NCI-H187 treated with DMSO at 0.1 percent for 48 hours (cell line): ENCODE measurements around the gene TEX9.
"Not testable (repeated sequence)": the region's sequence is repeated elsewhere in the genome, so short reads cannot be mapped to it uniquely, and the experiment has no call there.

Experiments
- DNase-seq: peaks from one replicate; lab custom pipeline; 2025; lab: John Stamatoyannopoulos, UW

The TEX9 gene

GRCh38 chr15:56365075-56365711 lies at the start of gene TEX9:
Gene TEX9 (plus strand): TSS chr15:56365426. CDS start chr15:56365451, 25 bp downstream.
- DNase-seq = no peak

DNA sequence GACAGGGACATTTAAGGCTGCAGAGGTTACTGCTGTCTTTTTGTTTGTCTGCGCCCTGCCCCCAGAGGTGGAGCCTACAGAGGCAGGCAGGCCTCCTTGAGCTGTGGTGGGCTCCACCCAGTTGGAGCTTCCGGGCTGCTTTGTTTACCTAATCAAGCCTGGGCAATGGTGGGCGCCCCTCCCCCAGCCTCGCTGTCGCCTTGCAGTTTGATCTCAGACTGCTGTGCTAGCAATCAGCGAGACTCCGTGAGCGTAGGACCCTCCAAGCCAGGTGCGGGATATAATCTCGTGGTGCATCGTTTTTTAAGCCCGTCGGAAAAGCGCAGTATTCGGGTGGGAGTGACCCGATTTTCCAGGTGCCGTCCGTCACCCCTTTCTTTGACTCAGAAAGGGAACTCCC lies 48.7 kb upstream of the TEX9 start:
- not testable (repeated sequence) for DNase-seq

DNA sequence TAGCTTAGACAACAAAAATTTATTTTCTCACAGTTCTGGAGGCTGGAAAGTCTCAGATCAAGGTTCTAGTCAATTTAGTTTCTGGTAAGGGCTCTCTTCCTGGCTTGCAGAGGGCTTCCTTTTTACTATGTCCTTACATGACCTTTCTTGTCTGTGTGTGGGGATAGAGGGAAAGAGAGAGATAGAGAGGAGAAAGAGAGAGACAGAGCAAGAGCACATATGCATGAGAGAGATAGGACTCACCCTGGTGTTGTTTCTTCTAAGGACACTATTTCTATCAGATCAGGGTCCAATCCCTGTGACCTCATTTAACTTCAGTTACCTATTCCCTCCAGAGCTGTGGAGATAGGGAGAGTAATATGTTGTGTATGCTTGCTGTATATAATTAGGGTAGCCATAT lies 44.9 kb upstream of the TEX9 start:
- DNase-seq = no peak

- DNase-seq = no peak
Observed at GRCh38 chr15:56320861-56321260, 44.4 kb upstream of the TEX9 start.

DNA sequence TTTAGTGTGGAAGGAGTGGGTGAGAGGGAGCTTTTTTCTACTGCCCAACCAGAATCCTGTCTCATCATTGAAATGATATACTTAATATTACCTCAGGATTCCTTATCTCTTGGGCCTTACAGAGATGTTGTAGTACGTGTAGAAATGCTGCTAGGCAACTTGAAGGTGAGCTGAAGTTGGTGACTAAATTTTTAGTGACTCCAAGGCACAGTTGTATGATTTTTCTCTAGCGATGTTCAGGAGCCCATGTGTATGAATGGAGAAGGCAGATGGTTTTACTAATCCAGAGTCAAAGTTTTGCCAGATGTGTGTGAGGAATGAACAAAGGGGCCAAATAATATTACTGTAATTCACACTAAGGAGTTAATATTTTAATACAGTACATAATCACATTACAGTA lies 42.8 kb upstream of the TEX9 start:
- no peak for DNase-seq

DNA sequence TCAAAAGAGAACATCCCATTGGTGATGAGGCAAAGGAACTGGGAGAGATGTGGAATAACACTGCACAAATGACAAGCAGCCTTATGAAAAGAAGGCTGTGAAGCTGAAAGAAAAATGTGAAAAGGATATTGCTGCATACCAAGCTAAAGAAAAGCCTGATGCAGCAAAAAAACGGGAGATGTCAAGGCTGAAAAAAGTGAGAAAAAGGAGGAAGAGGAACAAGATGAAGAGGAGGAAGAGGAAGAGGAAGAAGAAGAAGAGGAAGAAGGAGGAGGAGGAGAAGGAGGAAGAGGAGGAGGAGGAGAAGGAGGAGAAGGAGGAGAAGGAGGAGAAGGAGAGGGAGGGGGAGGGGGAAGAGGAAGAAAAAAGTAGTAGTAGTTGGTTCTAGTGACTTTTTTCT lies 41.8 kb upstream of the TEX9 start:
- no peak for DNase-seq

GRCh38 chr15:56325186-56325585 lies 40.0 kb upstream of the TEX9 start:
- no peak for DNase-seq

- DNase-seq = no peak
Observed at GRCh38 chr15:56327721-56328502, 37.3 kb upstream of the TEX9 start.

GRCh38 chr15:56337084-56337725 lies 28.0 kb upstream of the TEX9 start:
- DNase-seq = no peak

DNA sequence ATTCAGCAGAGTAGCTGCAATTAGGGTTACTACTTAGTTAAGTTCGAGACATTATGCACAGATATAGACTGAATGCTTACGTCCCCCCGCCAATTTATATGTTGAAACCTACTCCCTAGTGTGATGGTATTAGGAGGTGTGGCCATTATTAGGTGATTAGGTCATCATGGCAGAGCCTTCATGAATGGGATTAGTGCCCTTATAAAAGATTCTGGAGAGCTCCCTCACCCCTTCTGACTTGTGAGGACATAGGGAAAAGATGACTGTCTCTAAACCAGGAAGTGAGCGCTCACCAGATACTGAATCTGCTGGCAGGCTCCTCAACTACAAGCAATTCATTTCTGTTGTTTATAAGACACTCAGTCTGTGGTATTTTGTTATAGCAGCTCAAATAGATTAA lies 25.6 kb upstream of the TEX9 start:
- no peak for DNase-seq

DNA sequence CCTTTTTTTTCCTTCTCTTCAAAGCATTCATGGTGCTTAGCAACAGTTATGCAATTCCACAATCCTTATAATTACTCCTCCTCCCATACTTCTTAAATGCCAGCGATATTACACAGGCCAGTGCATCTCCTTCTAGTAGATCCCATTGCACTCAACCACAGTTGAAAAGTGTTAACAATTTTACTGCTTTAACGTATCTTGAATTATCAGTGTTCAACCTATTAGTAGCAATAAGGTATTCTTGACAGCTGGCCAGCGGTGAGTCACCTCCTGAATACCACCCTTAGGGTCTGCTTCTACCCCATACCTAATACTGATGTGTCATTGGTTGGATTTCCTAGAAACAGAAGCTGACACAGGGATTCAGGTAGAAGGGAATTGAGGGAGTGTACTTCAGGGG lies 24.0 kb upstream of the TEX9 start:
- no peak for DNase-seq

- no peak for DNase-seq
Observed at GRCh38 chr15:56342653-56343052, 22.6 kb upstream of the TEX9 start.

- DNase-seq = no peak
Observed at GRCh38 chr15:56343879-56344278, 21.3 kb upstream of the TEX9 start.

- DNase-seq = no peak
Observed at GRCh38 chr15:56344336-56344735, 20.9 kb upstream of the TEX9 start.

GRCh38 chr15:56346414-56346813 lies 18.8 kb upstream of the TEX9 start:
- no peak for DNase-seq

DNA sequence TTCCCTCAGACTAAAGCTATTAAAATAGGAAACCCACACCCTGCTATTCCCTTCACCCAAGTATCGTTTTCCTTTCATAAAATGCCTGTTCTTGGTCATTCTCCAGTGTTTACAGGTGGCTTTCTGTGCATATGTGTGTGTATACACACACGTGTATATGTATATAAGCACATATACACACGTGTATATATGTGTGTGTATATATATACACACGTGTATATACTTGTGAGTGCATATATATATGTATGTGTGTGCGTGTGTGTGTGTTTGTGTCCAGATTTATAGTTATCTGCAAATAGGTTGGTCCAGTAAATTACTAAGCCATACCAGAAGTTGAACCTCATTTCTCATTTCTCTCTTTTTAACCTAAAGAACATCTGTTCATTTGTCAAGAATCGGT lies 15.7 kb upstream of the TEX9 start:
- DNase-seq = no peak

- DNase-seq = no peak
Observed at GRCh38 chr15:56351353-56351752, 13.9 kb upstream of the TEX9 start.

- DNase-seq = no peak
Observed at GRCh38 chr15:56351957-56352506, 13.2 kb upstream of the TEX9 start.

DNA sequence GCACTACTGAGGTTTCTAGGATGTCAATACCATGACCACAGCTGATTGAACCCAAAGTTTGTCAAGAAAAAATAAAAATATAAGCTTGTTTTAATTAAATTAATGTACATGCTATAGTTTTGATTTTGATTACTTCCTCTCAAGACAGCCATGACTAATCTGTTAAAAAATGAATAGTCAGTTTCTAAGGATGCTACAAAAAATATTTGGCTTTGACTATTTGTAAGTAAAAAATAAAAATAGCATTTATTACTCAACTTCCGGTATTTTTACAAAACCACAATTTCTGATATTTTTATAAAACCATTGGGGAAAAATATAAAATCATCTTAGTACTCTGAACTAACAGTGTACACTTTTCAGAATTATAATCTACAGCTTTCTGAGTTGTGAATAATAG lies 12.1 kb upstream of the TEX9 start:
- no peak for DNase-seq

DNA sequence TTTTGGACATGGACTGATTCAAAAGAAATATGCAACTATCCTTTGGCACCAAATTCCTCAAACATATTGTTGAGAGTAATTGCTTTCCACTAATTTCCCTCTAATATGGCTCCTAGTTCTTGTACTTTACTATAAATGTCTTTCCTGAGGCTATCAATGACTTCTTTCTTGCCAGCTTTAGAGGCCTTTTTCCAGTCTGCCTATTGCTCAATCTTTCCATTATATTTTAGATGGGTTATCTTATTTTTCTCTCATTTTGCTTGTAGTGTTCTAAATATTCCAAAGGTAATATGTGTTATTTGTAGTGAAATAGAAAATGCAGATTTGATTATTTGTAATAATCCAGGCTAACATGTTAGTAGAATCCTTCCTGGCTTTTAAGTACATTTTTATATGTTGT lies 11.5 kb upstream of the TEX9 start:
- no peak for DNase-seq

DNA sequence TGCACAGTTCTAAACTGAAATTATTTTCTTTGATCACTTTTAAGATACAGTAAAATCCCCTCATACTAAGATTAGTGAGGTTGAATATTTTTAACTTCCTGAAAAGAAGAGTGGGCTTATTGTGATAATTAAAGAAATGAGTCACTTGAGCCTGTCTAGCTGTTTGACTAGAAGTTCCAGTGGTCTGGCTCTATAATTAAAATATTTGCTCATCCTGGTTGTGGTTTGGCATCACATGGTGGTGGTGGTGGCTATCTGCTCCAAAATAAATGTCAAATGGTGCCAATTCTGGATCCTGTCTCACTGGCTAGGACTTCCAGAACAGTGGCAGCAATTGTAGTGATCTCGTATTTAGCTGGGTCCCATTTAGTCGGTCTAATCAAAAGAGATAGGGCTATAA lies 8.6 kb upstream of the TEX9 start:
- DNase-seq = no peak

- no peak for DNase-seq
Observed at GRCh38 chr15:56358604-56359003, 6.6 kb upstream of the TEX9 start.

DNA sequence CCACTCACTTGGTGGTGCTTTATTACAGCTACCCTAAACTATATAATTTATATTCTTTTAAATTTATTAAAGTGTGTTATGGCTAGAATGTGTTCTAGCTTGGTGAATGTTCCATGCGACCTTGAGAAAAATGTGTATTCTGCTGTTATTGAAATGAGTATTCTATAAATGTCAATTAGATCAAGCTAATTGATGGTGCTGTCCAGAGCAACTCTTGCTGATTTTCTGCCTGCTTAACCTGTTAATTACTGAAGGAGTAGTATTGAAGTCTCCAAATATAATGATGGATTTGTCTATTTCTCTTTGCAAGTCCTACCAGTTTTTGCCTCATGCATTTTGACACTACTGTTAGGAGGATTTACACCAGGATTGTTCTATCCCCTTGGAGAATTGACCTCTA lies 3.2 kb upstream of the TEX9 start:
- DNase-seq = no peak
